Measurements from ENCODE around the gene NOS1AP.
"Not testable (repeated sequence)": the region's sequence is repeated elsewhere in the genome, so short reads cannot be mapped to it uniquely, and the experiment has no call there.

The NOS1AP gene

GRCh38 chr1:162172311-162173102 is 103.0 kb downstream of the NOS1AP start:
- no peak for DNase-seq

GRCh38 chr1:162173607-162174006 is 104.1 kb downstream of the NOS1AP start:
- not testable (repeated sequence) for DNase-seq

GRCh38 chr1:162174027-162174426 is 104.5 kb downstream of the NOS1AP start:
- not testable (repeated sequence) for DNase-seq

GRCh38 chr1:162175379-162176081 is 106.0 kb downstream of the NOS1AP start:
- no peak for DNase-seq

GRCh38 chr1:162177126-162177525 is 107.6 kb downstream of the NOS1AP start:
- no peak for DNase-seq

GRCh38 chr1:162178432-162178831 is 108.9 kb downstream of the NOS1AP start:
- DNase-seq = no peak

- no peak for DNase-seq
Observed at GRCh38 chr1:162179121-162179520, 109.6 kb downstream of the NOS1AP start.

GRCh38 chr1:162180813-162181212 is 111.3 kb downstream of the NOS1AP start:
- no peak for DNase-seq

GRCh38 chr1:162182090-162182489 is 112.6 kb downstream of the NOS1AP start:
- DNase-seq = no peak

- DNase-seq = no peak
Observed at GRCh38 chr1:162185314-162186025, 116.0 kb downstream of the NOS1AP start.

- no peak for DNase-seq
Observed at GRCh38 chr1:162186026-162186374, 116.5 kb downstream of the NOS1AP start.

- no peak for DNase-seq
Observed at GRCh38 chr1:162186406-162186805, 116.9 kb downstream of the NOS1AP start.

- no peak for DNase-seq
Observed at GRCh38 chr1:162187687-162188276, 118.3 kb downstream of the NOS1AP start.

GRCh38 chr1:162189345-162189744 is 119.9 kb downstream of the NOS1AP start:
- no peak for DNase-seq

- no peak for DNase-seq
Observed at GRCh38 chr1:162191396-162192305, 122.2 kb downstream of the NOS1AP start.

GRCh38 chr1:162192306-162192678 is 122.8 kb downstream of the NOS1AP start:
- DNase-seq = no peak

- no peak for DNase-seq
Observed at GRCh38 chr1:162192763-162193162, 123.3 kb downstream of the NOS1AP start.

- DNase-seq = no peak
Observed at GRCh38 chr1:162193221-162193620, 123.7 kb downstream of the NOS1AP start.

GRCh38 chr1:162193815-162194214 is 124.3 kb downstream of the NOS1AP start:
- DNase-seq = no peak

GRCh38 chr1:162195567-162195966 is 126.1 kb downstream of the NOS1AP start:
- no peak for DNase-seq

GRCh38 chr1:162196387-162196786 is 126.9 kb downstream of the NOS1AP start:
- no peak for DNase-seq

GRCh38 chr1:162197041-162197531 is 127.6 kb downstream of the NOS1AP start:
- no peak for DNase-seq
